Motor neuron (in vitro differentiated cells): ENCODE data around the gene CAMTA1. TPM values are rescaled to one million over a fixed set of nuclear protein-coding genes. Genes with fewer than 3 reads are reported as not detected.

Source experiments
- ATAC-seq, 8 experiments: fragments of 200-7000 bp; cut with Tn5 transposase; replicated peaks in 6 of 8; 2 replicates each; pipeline ENCODE4 v1.8.0; 2021; ENCODE audit warnings: mild to moderate bottlenecking in 8 of 8, moderate library complexity in 8 of 8
- H3K27ac ChIP-seq, 2 donors: fragments of 250-450 bp; sonication (Bioruptor Pico); 2 replicates each; pipeline ENCODE4 v1.9.0; 2021; ENCODE audit warnings: antibody characterized with exemption in 2 of 2, mild to moderate bottlenecking in 2 of 2, moderate library complexity in 1 of 2
- H3K4me1 ChIP-seq, 2 donors: fragments of 250-450 bp; sonication (Bioruptor Pico); replicated peaks in 1 of 2; 2 replicates each; pipeline ENCODE4 v1.6.1; 2021; ENCODE audit warnings: antibody characterized with exemption in 2 of 2, mild to moderate bottlenecking in 2 of 2, moderate library complexity in 1 of 2
- H3K4me3 ChIP-seq, 5 donors: fragments of 250-450 bp; sonication (Bioruptor Pico); 2 replicates each; pipeline ENCODE4 v1.9.0; 2021; ENCODE audit warnings: antibody characterized with exemption in 5 of 5, mild to moderate bottlenecking in 5 of 5, moderate library complexity in 4 of 5
- WGBS, 10 experiments: fragments of 450-650 bp; shearing (Covaris generic); methylation state at CpG; one replicate each; pipeline ENCODE4 v1.0.0; 2022; 5-methylcytosine and 5-hydroxymethylcytosine counted together
- in situ Hi-C, 9 experiments: fragments of 400-800 bp; cut with MboI; loops; one replicate each; pipeline ENCODE4 v1.15.0; 2021; ENCODE audit warnings: low sequenced_read_pairs in 9 of 9, low pct_unique_long_range_greater_than_20kb in 2 of 9; ENCODE audit not compliant: unreplicated experiment in 9 of 9
- total RNA-seq, 8 experiments: library from RNA; unstranded; fragments of 300-600 nt; gene quantifications; 2 replicates each; pipeline versions ENCODE4 v1.2.3 to v1.2.4, GENCODE V29; 2022

CAMTA1 gene
- total RNA-seq, 8 experiments from 2014 or later = 38.5 to 145 (median 77.6) TPM

DNA sequence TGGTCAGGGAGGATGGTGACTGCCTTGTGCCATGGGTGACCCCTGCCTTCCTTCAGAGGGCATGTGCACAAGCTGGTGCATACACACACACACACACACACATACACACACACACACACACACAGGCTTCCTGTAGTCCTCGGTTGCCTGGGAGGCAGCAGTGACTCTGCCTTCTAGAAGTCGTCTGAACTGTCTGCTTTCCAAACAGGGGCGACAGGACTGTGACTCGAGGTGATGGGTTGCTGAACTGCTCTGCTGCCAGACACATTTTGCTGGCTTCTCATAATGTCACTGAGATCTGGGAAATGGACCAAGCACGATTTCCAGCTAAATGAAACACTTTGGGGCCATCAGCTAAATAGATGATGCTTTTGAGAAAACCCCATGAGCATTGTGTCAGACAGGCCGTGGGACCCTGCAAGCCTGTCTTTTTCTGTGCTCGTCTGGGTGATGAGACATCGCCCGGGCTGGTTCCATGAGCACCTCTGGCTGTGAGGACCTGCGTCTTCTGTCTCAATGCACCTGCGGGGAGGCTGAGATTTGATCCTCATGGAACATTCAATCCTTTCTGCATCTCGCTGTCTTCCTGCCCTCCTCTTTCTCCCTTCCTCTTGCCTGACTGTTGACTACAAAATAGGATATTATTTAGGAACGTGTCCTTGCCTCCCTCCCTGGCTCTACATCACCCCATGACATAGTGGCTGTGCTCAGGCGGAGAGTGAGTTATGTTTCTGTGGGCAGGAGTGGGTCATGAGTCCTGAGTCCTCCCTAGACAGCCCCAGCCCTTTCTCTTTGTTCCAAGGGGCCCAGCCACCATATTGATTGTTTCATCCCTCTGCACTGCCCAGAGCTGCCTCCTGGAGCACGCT, 436.8 kb downstream of the CAMTA1 start:
- 40 to 100% (median 72%) methylated on average over 1 to 10 of the region's 15 CpGs; no CpG with 5 or more reads in 4 of the 10 experiments for WGBS, 10 experiments
- Histone ChIP-seq H3K4me1 (peaks cover 3 to 5% of the 10 kb centered on the region in 2 donors), H3K4me3 (no peak overlapping the region), H3K27ac (peak overlapping the region in 1 of 2 donors; percentile 2)
- in situ Hi-C loops = loop anchor here in 3 of 9 experiments (25.0 kb wide), 3 partner anchors 90 to 510 kb away; partner anchors contain the start of gene DNAJC11 (in 2 of the 3)
- ATAC-seq = peak in 5 of 8 experiments; percentile 60 to 72 (median 62)

GRCh38 chr1:7222695-7223015, 437.4 kb downstream of the CAMTA1 start:
- Histone ChIP-seq H3K27ac (no peak overlapping the region), H3K4me1 (peaks cover 3 to 5% of the 10 kb centered on the region in 2 donors), H3K4me3 (no peak overlapping the region)
- no peak for ATAC-seq
- in situ Hi-C loops = loop anchor here in 3 of 9 experiments (25.0 kb wide), 3 partner anchors 90 to 510 kb away; partner anchors contain the start of gene DNAJC11 (in 2 of the 3)
- 67 to 100% (median 92%) methylated on average over 1 to 5 of the region's 7 CpGs; no CpG with 5 or more reads in 2 of the 10 experiments for WGBS, 10 experiments

GRCh38 chr1:7223334-7224080, 438.3 kb downstream of the CAMTA1 start:
- in situ Hi-C loops = loop anchor here in 3 of 9 experiments (25.0 kb wide), 3 partner anchors 89 to 511 kb away; partner anchors contain the start of gene DNAJC11 (in 2 of the 3)

DNA sequence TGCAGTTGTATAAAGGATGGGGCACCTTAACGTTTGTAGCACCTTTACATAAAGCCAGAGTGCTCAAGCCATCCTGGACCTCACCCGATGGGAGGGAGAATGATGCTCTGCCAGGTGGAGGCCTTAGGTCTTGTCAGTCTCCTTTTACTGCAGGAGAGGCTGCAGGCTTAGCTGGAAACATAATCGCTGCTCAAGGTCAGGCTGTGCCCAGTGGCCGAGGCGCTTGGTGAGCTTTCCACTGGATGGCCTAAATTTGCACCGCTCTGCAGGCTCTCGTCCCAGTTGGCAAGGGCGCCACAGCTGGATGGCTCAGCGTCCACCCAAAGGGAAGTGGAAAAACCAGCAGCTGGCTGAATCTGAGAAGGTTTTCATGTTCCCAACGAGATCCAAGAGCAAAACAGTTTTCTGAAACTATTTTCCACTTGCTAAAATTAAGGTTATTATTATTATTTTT, 438.9 kb downstream of the CAMTA1 start:
- in situ Hi-C loops = loop anchor here in 3 of 9 experiments (25.0 kb wide), 3 partner anchors 88 to 512 kb away; partner anchors contain the start of gene DNAJC11 (in 2 of the 3)
- H3K4me1 ChIP-seq = peaks cover 5 to 6% of the 10 kb centered on the region in 2 donors
- WGBS, 10 experiments = 60 to 90% (median 81%) methylated on average over 1 to 10 of the region's 10 CpGs; no CpG with 5 or more reads in 2 of the 10 experiments
- no peak for ATAC-seq
- no peak overlapping the region for H3K27ac ChIP-seq
- no peak overlapping the region for H3K4me3 ChIP-seq

More at GRCh38 chr1:7223334-7224080, 438.3 kb downstream of the CAMTA1 start:
- no peak overlapping the region for H3K4me3 ChIP-seq
- ATAC-seq = peak in 6 of 8 experiments; percentile 25 to 98 (median 86)
- peaks cover 3 to 5% of the 10 kb centered on the region in 2 donors for H3K4me1 ChIP-seq
- H3K27ac ChIP-seq = no peak overlapping the region
- WGBS, 10 experiments = 15 to 90% (median 71%) methylated on average over 1 to 9 of the region's 9 CpGs

- no peak for ATAC-seq
- Histone ChIP-seq H3K27ac (no peak overlapping the region), H3K4me1 (peaks cover 6% of the 10 kb centered on the region in 2 donors), H3K4me3 (no peak overlapping the region)
- in situ Hi-C loops = loop anchor here in 3 of 9 experiments (25.0 kb wide), 3 partner anchors 88 to 512 kb away; partner anchors contain the start of gene DNAJC11 (in 2 of the 3)
- WGBS, 10 experiments = 78 to 100% (median 92%) methylated on average over 1 to 10 of the region's 13 CpGs; no CpG with 5 or more reads in 4 of the 10 experiments
These were observed 439.4 kb downstream of the CAMTA1 start for GRCh38 chr1:7224644-7225043.

DNA sequence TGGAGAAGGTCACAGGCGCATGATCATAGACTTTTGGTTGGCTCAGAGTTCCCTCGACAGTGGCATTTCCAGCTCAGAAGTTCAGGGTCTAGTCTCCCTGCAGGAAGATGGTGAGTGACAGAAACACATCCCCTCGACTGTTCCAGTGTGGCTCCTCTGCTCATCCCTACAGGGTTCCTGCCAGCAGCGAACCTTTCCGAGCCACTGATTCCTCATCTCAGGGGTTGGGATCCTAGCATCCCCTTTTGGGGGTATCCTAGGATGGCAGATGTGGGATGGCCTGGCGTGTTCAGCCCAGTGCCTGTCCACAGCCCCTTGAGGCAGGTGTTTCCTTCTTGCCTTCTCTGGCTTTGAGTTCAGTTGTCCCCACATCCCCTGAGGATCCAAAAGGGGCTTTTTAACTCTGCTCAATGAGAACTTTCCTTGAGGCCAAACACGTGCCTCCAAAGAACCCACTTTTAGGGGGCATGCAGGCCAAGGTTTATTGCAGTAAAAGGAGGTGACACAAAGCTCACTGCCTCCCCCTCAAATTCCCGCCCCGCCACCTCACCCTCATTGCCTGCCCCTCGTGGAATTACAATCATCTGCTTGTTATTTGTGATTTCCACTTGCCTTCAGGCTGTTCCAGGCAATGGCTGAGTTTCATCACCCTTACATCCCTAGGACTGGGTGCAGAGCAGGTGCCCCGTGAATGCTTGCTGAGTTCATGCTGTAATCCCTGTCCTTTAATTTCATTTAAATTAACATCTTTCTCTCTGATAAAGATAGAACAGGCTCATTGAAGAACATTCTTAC, 440.7 kb downstream of the CAMTA1 start:
- WGBS, 10 experiments = 60 to 100% (median 77%) methylated on average over 1 to 11 of the region's 11 CpGs; no CpG with 5 or more reads in 2 of the 10 experiments
- no peak for ATAC-seq
- in situ Hi-C loops = loop anchor here in 1 of 9 experiments (25.0 kb wide), 1 partner anchor 411 kb away; no protein-coding TSS in a partner anchor
- Histone ChIP-seq H3K4me1 (peaks cover 11 to 15% of the 10 kb centered on the region in 2 donors), H3K27ac (no peak overlapping the region), H3K4me3 (no peak overlapping the region)

DNA sequence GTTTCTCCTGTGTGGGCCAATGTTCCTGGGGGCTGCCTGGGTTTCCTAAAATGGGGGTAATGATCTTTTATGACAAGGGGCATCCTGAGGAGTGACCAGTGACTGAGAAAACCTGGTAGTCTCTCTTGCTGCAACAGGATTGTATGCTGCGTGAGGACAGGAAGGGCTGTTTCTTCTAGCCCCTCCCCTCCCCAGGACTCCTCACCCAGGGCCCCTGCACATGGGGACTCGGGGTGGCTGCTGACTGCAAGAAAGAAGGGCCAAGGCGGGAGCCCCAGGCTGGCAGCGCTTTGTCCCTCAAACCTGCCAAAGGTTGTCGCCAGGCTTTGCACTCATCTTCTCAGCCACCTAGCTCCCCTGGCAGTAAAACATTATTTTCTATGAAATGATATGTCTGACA, 442.4 kb downstream of the CAMTA1 start:
- no peak overlapping the region for H3K4me3 ChIP-seq
- peaks cover 25 to 28% of the 10 kb centered on the region in 2 donors for H3K4me1 ChIP-seq
- no peak overlapping the region for H3K27ac ChIP-seq
- WGBS, 10 experiments = 40 to 96% (median 90%) methylated on average over 1 to 4 of the region's 5 CpGs; no CpG with 5 or more reads in 5 of the 10 experiments
- in situ Hi-C loops = loop anchor here in 1 of 9 experiments (25.0 kb wide), 1 partner anchor 410 kb away; no protein-coding TSS in a partner anchor
- ATAC-seq = no peak

GRCh38 chr1:7228252-7228961, 443.2 kb downstream of the CAMTA1 start:
- Histone ChIP-seq H3K27ac (no peak overlapping the region), H3K4me1 (peaks cover 31 to 35% of the 10 kb centered on the region in 2 donors), H3K4me3 (no peak overlapping the region)
- in situ Hi-C loops = loop anchor here in 1 of 9 experiments (25.0 kb wide), 1 partner anchor 409 kb away; no protein-coding TSS in a partner anchor
- 60 to 91% (median 86%) methylated on average over 6 to 14 of the region's 17 CpGs; no CpG with 5 or more reads in 4 of the 10 experiments for WGBS, 10 experiments
- no peak for ATAC-seq

DNA sequence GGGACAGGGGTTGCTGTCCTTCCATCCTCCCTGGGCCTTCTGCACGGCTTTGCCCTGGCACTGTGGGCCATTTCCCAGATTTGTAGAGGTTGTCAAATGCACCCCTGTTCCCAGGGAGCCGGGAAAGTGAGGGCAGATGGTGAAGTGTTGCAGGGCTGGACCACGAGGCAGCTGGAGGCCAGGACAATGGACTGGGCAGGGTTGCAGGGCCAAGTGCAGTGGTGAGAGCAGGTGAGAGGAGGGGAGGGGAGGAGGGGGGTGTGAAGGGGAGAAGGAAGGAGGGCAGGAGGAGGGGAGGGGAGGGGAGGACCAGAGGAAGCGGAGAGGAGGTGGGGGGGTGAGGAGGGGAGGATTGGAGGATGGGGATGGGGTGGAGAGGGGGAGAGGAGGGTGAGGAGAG, 443.9 kb downstream of the CAMTA1 start:
- H3K4me1 ChIP-seq = peaks cover 31 to 35% of the 10 kb centered on the region in 2 donors
- in situ Hi-C loops = loop anchor here in 1 of 9 experiments (25.0 kb wide), 1 partner anchor 408 kb away; no protein-coding TSS in a partner anchor
- 50% methylated on average over 2 of the region's 4 CpGs; no CpG with 5 or more reads in 9 of the 10 experiments for WGBS, 10 experiments
- H3K27ac ChIP-seq = no peak overlapping the region
- ATAC-seq = peak in 1 of 8 experiments; percentile 22
- no peak overlapping the region for H3K4me3 ChIP-seq

- in situ Hi-C loops = loop anchor here in 1 of 9 experiments (25.0 kb wide), 1 partner anchor 407 kb away; no protein-coding TSS in a partner anchor
- no peak for ATAC-seq
These were observed 444.7 kb downstream of the CAMTA1 start for GRCh38 chr1:7229696-7230631.

More at GRCh38 chr1:7229696-7230631, 444.7 kb downstream of the CAMTA1 start:
- Histone ChIP-seq H3K27ac (no peak overlapping the region), H3K4me3 (no peak overlapping the region), H3K4me1 (peaks cover 31 to 35% of the 10 kb centered on the region in 2 donors)
- WGBS, 10 experiments = 0 to 98% (median 88%) methylated on average over 1 to 10 of the region's 20 CpGs; no CpG with 5 or more reads in 3 of the 10 experiments
